Neural progenitor cell (in vitro differentiated cells): Measurements from ENCODE around the gene PIP4P1. TPM values are rescaled to one million over a fixed set of nuclear protein-coding genes. Genes with fewer than 3 reads are reported as not detected.

Experiments used
- DNase-seq: peaks from one replicate; pipeline ENCODE4 v3.0.0-alpha.2; 2016; ENCODE audit warnings: low spot score
- H2AFZ ChIP-seq: fragments of 200-600 bp; sonication (generic); replicated peaks from 2 replicates; pipeline ENCODE4 v1.6.1; 2016; ENCODE audit warnings: antibody characterized with exemption
- H3F3A ChIP-seq: fragments of 200-600 bp; sonication (generic); 2 replicates; pipeline ENCODE4 v1.6.1; 2016; ENCODE audit warnings: antibody characterized with exemption, low read depth
- H3K27ac ChIP-seq: fragments of 200-600 bp; sonication (generic); 2 replicates; pipeline ENCODE4 v1.5.1; 2016; ENCODE audit warnings: mild to moderate bottlenecking
- H3K27me3 ChIP-seq: fragments of 200-600 bp; sonication (generic); 2 replicates; pipeline ENCODE4 v1.6.1; 2016; ENCODE audit warnings: mild to moderate bottlenecking, moderate library complexity
- H3K36me3 ChIP-seq: fragments of 200-600 bp; sonication (generic); 2 replicates; pipeline ENCODE4 v1.5.1; 2016
- H3K4me1 ChIP-seq: fragments of 200-600 bp; sonication (generic); 2 replicates; pipeline ENCODE4 v1.6.1; 2016; ENCODE audit warnings: mixed run types
- H3K4me2 ChIP-seq: fragments of 200-600 bp; sonication (generic); 2 replicates; pipeline ENCODE4 v1.6.1; 2016
- H3K4me3 ChIP-seq: fragments of 200-600 bp; sonication (generic); 2 replicates; pipeline ENCODE4 v1.5.1; 2016
- H3K79me2 ChIP-seq: fragments of 200-600 bp; sonication (generic); 2 replicates; pipeline ENCODE4 v1.6.1; 2016; ENCODE audit warnings: low read depth
- H3K9ac ChIP-seq: fragments of 200-600 bp; sonication (generic); 2 replicates; pipeline ENCODE4 v1.6.1; 2016
- H3K9me3 ChIP-seq: fragments of 200-600 bp; sonication (generic); 2 replicates; pipeline ENCODE4 v1.5.1; 2016; ENCODE audit warnings: low read depth
- H4K20me1 ChIP-seq: fragments of 200-600 bp; sonication (generic); 2 replicates; pipeline ENCODE4 v1.6.1; 2016; ENCODE audit warnings: low read depth
- H3K27ac Mint-ChIP-seq: 3 replicates; pipeline ENCODE4 v1.8.0; 2021; ENCODE audit warnings: mixed read lengths
- H3K27me3 Mint-ChIP-seq: 2 replicates; pipeline ENCODE4 v1.8.0; 2022; ENCODE audit warnings: low read depth, mild to moderate bottlenecking, inconsistent platforms, moderate library complexity, mixed read lengths; ENCODE audit not compliant: insufficient read depth
- H3K36me3 Mint-ChIP-seq: 3 replicates; pipeline ENCODE4 v1.8.0; 2021; ENCODE audit warnings: mixed read lengths
- H3K4me1 Mint-ChIP-seq: 3 replicates; pipeline ENCODE4 v1.8.0; 2021; ENCODE audit warnings: mixed read lengths
- H3K4me3 Mint-ChIP-seq: 3 replicates; pipeline ENCODE4 v1.8.0; 2021; ENCODE audit warnings: mild to moderate bottlenecking, moderate library complexity, mixed read lengths
- H3K9me3 Mint-ChIP-seq: 3 replicates; pipeline ENCODE4 v1.8.0; 2020; ENCODE audit warnings: mixed read lengths
- EZH2 ChIP-seq: fragments of 200-600 bp; sonication (generic); IDR thresholded peaks from 2 replicates; pipeline ENCODE4 v1.6.1; 2017; ENCODE audit warnings: antibody characterized with exemption, mild to moderate bottlenecking, moderate library complexity
- EZH2phosphoT487 ChIP-seq: fragments of 200-600 bp; sonication (generic); IDR thresholded peaks from 2 replicates; pipeline ENCODE4 v1.6.1; 2017; ENCODE audit warnings: antibody characterized with exemption
- total RNA-seq: library from RNA; depleted of rRNA; stranded (reverse); fragments of >200 nt; gene quantifications from 2 replicates; pipeline ENCODE4 v1.2.3, GENCODE V29; 2015; ENCODE audit warnings: low replicate concordance
- TF ChIP-seq, protein P1 (sequence below): fragments of 200-600 bp; sonication (generic); IDR thresholded peaks from 2 replicates; pipeline ENCODE4 v1.5.1; 2017; ENCODE audit warnings: antibody characterized with exemption, mild to moderate bottlenecking

Gene PIP4P1
- total RNA-seq, 1 donor from 2014 or later, result 24.1 TPM

DNA sequence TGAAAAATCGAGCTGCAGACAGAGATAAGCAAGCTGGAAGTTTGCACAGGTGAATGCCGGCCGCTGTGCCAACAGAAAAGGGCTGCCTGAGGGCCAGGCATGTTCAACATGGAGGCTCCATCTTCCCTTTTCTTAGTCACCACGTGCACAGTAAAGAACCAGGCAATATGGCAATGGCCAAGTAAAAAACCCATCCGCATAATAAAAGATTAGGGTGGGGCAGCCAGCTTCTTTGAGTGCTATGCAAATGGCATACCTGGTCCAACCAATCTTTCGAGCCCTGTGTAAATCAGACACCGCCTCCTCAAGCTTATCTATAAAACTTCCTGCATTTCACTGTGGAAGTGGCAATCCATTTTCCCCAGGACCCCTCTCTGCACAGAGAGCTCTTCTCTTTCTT, 24.7 kb upstream of the PIP4P1 start:
- Histone ChIP-seq H3K4me2 (no peak overlapping the region), H3K27ac (no peak overlapping the region), H2AFZ (no peak overlapping the region), H4K20me1 (no peaks in the 10 kb centered on the region), H3K9me3 (no peaks in the 10 kb centered on the region), H3K9ac (no peak overlapping the region), H3K4me3 (no peak overlapping the region), H3F3A (no peaks in the 10 kb centered on the region), H3K79me2 (no peaks in the 10 kb centered on the region), H3K36me3 (no peaks in the 10 kb centered on the region), H3K27me3 (no peaks in the 10 kb centered on the region), H3K4me1 (peaks cover 15% of the 10 kb centered on the region)
- DNase-seq, result no peak
- Mint-ChIP-seq H3K27me3 (peaks cover 4% of the 10 kb centered on the region), H3K9me3 (no peaks in the 10 kb centered on the region), H3K27ac (no peak overlapping the region), H3K4me3 (no peak overlapping the region), H3K4me1 (peaks cover 6% of the 10 kb centered on the region), H3K36me3 (no peaks in the 10 kb centered on the region)
- TF ChIP-seq EZH2 (no peak), EZH2phosphoT487 (no peak)
- TF ChIP-seq, protein P1, sequence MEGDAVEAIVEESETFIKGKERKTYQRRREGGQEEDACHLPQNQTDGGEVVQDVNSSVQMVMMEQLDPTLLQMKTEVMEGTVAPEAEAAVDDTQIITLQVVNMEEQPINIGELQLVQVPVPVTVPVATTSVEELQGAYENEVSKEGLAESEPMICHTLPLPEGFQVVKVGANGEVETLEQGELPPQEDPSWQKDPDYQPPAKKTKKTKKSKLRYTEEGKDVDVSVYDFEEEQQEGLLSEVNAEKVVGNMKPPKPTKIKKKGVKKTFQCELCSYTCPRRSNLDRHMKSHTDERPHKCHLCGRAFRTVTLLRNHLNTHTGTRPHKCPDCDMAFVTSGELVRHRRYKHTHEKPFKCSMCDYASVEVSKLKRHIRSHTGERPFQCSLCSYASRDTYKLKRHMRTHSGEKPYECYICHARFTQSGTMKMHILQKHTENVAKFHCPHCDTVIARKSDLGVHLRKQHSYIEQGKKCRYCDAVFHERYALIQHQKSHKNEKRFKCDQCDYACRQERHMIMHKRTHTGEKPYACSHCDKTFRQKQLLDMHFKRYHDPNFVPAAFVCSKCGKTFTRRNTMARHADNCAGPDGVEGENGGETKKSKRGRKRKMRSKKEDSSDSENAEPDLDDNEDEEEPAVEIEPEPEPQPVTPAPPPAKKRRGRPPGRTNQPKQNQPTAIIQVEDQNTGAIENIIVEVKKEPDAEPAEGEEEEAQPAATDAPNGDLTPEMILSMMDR, result no peak

DNA sequence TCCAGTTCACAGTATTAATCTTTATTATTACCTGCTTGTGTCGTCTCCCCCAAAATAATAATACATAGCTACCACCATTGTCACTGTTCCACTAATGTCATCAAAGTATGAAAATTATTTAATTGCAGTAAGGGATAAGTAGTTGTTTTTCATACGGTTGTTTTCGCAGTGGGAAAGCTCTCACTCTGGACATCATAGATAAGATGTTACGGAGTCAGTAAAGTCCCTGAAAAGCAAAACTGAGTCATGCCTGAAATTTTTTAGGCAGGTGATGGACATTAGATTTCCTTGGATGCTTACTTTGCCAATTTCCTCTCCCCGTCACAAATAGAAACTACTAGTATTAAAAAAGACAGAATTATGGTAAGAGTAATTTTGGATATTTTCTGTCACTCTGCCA, 21.1 kb upstream of the PIP4P1 start:
- H3K79me2 ChIP-seq, result no peaks in the 10 kb centered on the region
- TF ChIP-seq, protein P1, result no peak
- TF ChIP-seq EZH2, result no peak
- no peak for TF ChIP-seq EZH2phosphoT487
- H3K36me3 Mint-ChIP-seq, result peaks cover 3% of the 10 kb centered on the region
- H3K36me3 ChIP-seq, result no peaks in the 10 kb centered on the region
- H3K27me3 ChIP-seq, result no peaks in the 10 kb centered on the region
- H4K20me1 ChIP-seq, result no peaks in the 10 kb centered on the region
- no peak overlapping the region for H2AFZ ChIP-seq
- H3F3A ChIP-seq, result no peaks in the 10 kb centered on the region
- no peak overlapping the region for H3K4me3 ChIP-seq
- peaks cover 15% of the 10 kb centered on the region for H3K4me1 ChIP-seq
- H3K27ac Mint-ChIP-seq, result no peak overlapping the region
- H3K4me2 ChIP-seq, result peak overlapping the region; percentile 31
- peaks cover 2% of the 10 kb centered on the region for H3K27me3 Mint-ChIP-seq
- no peak overlapping the region for H3K27ac ChIP-seq
- no peaks in the 10 kb centered on the region for H3K9me3 Mint-ChIP-seq
- no peak for DNase-seq
- no peaks in the 10 kb centered on the region for H3K9me3 ChIP-seq
- peaks cover 2% of the 10 kb centered on the region for H3K4me1 Mint-ChIP-seq
- no peak overlapping the region for H3K9ac ChIP-seq
- H3K4me3 Mint-ChIP-seq, result no peak overlapping the region

DNA sequence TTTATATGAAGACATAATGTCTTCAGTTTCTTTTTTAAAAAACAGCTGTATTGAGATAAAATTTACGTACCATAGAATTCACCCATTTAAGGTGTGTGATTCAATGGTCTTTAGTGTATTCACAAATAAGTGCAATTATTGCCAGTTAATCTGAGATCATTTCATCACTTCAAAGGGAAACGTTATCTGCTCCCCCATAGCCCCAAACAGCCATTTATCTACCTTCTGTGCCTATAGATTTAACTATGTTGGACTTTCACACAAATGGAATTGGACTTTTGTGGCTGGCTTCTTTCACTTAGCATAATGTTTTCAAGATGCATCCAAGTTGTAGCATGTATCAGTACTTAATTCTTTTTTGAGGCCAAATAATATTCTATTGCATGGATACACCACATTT, 17.7 kb upstream of the PIP4P1 start:
- no peaks in the 10 kb centered on the region for H3K79me2 ChIP-seq
- no peaks in the 10 kb centered on the region for H3K9me3 ChIP-seq
- no peak overlapping the region for H3K27ac Mint-ChIP-seq
- no peak overlapping the region for H3K9ac ChIP-seq
- no peak overlapping the region for H3K27ac ChIP-seq
- peaks cover 26% of the 10 kb centered on the region for H3K36me3 Mint-ChIP-seq
- no peaks in the 10 kb centered on the region for H3K36me3 ChIP-seq
- H2AFZ ChIP-seq, result no peak overlapping the region
- peaks cover 2% of the 10 kb centered on the region for H3K4me1 Mint-ChIP-seq
- no peaks in the 10 kb centered on the region for H4K20me1 ChIP-seq
- H3K27me3 Mint-ChIP-seq, result no peaks in the 10 kb centered on the region
- no peaks in the 10 kb centered on the region for H3F3A ChIP-seq
- peaks cover 2% of the 10 kb centered on the region for H3K9me3 Mint-ChIP-seq
- H3K27me3 ChIP-seq, result no peaks in the 10 kb centered on the region
- H3K4me2 ChIP-seq, result no peak overlapping the region
- no peak for DNase-seq
- TF ChIP-seq, protein P1, result no peak
- TF ChIP-seq EZH2 (no peak), EZH2phosphoT487 (no peak)
- H3K4me1 ChIP-seq, result peaks cover 15% of the 10 kb centered on the region
- H3K4me3 Mint-ChIP-seq, result no peak overlapping the region
- no peak overlapping the region for H3K4me3 ChIP-seq
